HepG2 (cell line): ENCODE data around the gene RAB11FIP5. TPM values are rescaled to one million over a fixed set of nuclear protein-coding genes. Genes with fewer than 3 reads are reported as not detected.

ENCODE experiments used
- ATAC-seq: fragments of 200-7000 bp; cut with Tn5 transposase; 3 replicates; pipeline ENCODE4 v1.9.1; 2020; ENCODE audit warnings: mild to moderate bottlenecking, moderate library complexity
- BruUV-seq: library from RNA; stranded (reverse); fragments of 400-500 nt; replicated peaks from 2 replicates; lab custom pipeline; 2021; lab: Mats Ljungman, UMichigan
- CTCF ChIA-PET: fragments of 300-600 bp; formaldehyde crosslinking; extraction: SDS; loops from one replicate; lab custom pipeline; 2021; ENCODE audit warnings: low total read pairs, inconsistent platforms, low intra/inter-chr PET ratio; lab: Yijun Ruan, JAX
- POLR2A ChIA-PET: fragments of 350-600 bp; sonication (Branson Sonifier 250); formaldehyde crosslinking; loops from one replicate; lab custom pipeline; 2020; ENCODE audit warnings: antibody characterized with exemption, inconsistent platforms; lab: Yijun Ruan, JAX
- DNase-seq: peaks from one replicate; pipeline ENCODE4 v3.0.0-alpha.2; 2015; ENCODE audit warnings: low spot score
- FAIRE-seq: peaks from 3 replicates; lab custom pipeline; 2011; peaks lifted over from hg19 to GRCh38; lab: Jason Lieb, UNC
- H2AFZ ChIP-seq: one replicate; pipeline ENCODE4 v1.6.1; 2011; ENCODE audit warnings: low read length, inconsistent platforms
- H3K27ac ChIP-seq: fragments of 300-600 bp; 3 replicates; pipeline ENCODE4 v1.8.0; 2011; ENCODE audit warnings: mixed run types, mild to moderate bottlenecking, mixed read lengths, low read length, inconsistent platforms; ENCODE audit not compliant: insufficient read depth; ENCODE audit errors: extremely low read length
- H3K27me3 ChIP-seq, 2 experiments: fragments of 200-600 bp in 1 of 2; 2 replicates in 1 of 2; 3 replicates in 1 of 2; pipeline versions ENCODE4 v1.6.0 to v1.8.0; 2011; ENCODE audit warnings: low read length in 2 of 2, mild to moderate bottlenecking in 2 of 2, moderate library complexity in 2 of 2, inconsistent platforms in 1 of 2; ENCODE audit not compliant: insufficient read depth in 2 of 2, control insufficient read depth in 1 of 2
- H3K36me3 ChIP-seq, 2 experiments: fragments of 200-600 bp in 1 of 2; replicated peaks in 1 of 2; 2 replicates in 1 of 2; 3 replicates in 1 of 2; pipeline versions ENCODE4 v1.5.1 to v1.8.0; 2011; ENCODE audit warnings: low read length in 2 of 2, inconsistent platforms in 1 of 2; ENCODE audit not compliant: insufficient read depth in 2 of 2, control insufficient read depth in 1 of 2
- H3K4me1 ChIP-seq: 2 replicates; pipeline ENCODE4 v1.5.1; 2012; ENCODE audit warnings: low read length, inconsistent platforms; ENCODE audit not compliant: insufficient read depth
- H3K4me2 ChIP-seq: 2 replicates; pipeline ENCODE4 v1.6.0; 2011; ENCODE audit warnings: low read depth, low read length, inconsistent platforms
- H3K4me3 ChIP-seq, 3 experiments: fragments of 200-600 bp in 1 of 3; sonication (generic), shearing (Covaris generic) in 1 of 3; replicated peaks in 1 of 3; 2 replicates each; pipeline ENCODE4 v1.5.1; 2011 to 2016; ENCODE audit warnings: low read length in 3 of 3, inconsistent platforms in 2 of 3, low read depth in 2 of 3, mild to moderate bottlenecking in 2 of 3, control low read depth in 1 of 3, mixed read lengths in 1 of 3; ENCODE audit not compliant: insufficient read depth in 1 of 3
- H3K79me2 ChIP-seq: one replicate; pipeline ENCODE4 v1.6.1; 2011; ENCODE audit warnings: low read length, inconsistent platforms; ENCODE audit not compliant: insufficient read depth
- H3K9ac ChIP-seq: 2 replicates; pipeline ENCODE4 v1.6.0; 2011; ENCODE audit warnings: mild to moderate bottlenecking, low read depth, low read length, inconsistent platforms; ENCODE audit not compliant: insufficient read depth
- H3K9me3 ChIP-seq: 2 replicates; pipeline ENCODE4 v1.5.1; 2012; ENCODE audit warnings: mild to moderate bottlenecking, low read length
- H4K20me1 ChIP-seq: 2 replicates; pipeline ENCODE4 v1.6.0; 2011; ENCODE audit warnings: inconsistent platforms, mild to moderate bottlenecking, low read length, moderate library complexity; ENCODE audit not compliant: insufficient read depth
- ETV5 ChIP-seq: IDR thresholded peaks from 2 replicates; pipeline ENCODE4 v1.6.1; 2018; ENCODE audit warnings: missing biosample characterization, missing genetic modification reagents, inconsistent platforms, borderline replicate concordance
- IRX3 ChIP-seq: sonication (generic); formaldehyde crosslinking; IDR thresholded peaks from 2 replicates; pipeline ENCODE4 v1.8.1; 2023; ENCODE audit warnings: mild to moderate bottlenecking, low read depth, missing genetic modification reagents, borderline replicate concordance
- SIX4 ChIP-seq: sonication (generic); formaldehyde crosslinking; IDR thresholded peaks from 2 replicates; pipeline ENCODE4 v1.4.0; 2020; ENCODE audit warnings: missing genetic modification reagents
- ZFP90 ChIP-seq: sonication (generic); formaldehyde crosslinking; IDR thresholded peaks from 2 replicates; pipeline ENCODE4 v1.8.0; 2022; ENCODE audit warnings: missing genetic modification reagents, mild to moderate bottlenecking, inconsistent platforms, borderline replicate concordance
- ZFX ChIP-seq: sonication (generic); formaldehyde crosslinking; IDR thresholded peaks from 2 replicates; pipeline ENCODE4 v1.4.0; 2020; ENCODE audit warnings: mild to moderate bottlenecking, low read depth, missing genetic modification reagents, moderate library complexity
- ZMYM2 ChIP-seq: sonication (generic); formaldehyde crosslinking; IDR thresholded peaks from 2 replicates; pipeline ENCODE4 v1.8.0; 2022; ENCODE audit warnings: mild to moderate bottlenecking, missing genetic modification reagents
- ZNF124 ChIP-seq: sonication (generic); formaldehyde crosslinking; IDR thresholded peaks from 2 replicates; pipeline ENCODE4 v1.4.0; 2020; ENCODE audit warnings: missing genetic modification reagents
- ZNF331 ChIP-seq: sonication (generic); formaldehyde crosslinking; IDR thresholded peaks from 2 replicates; pipeline ENCODE4 v1.4.0; 2020; ENCODE audit warnings: missing genetic modification reagents
- ZNF501 ChIP-seq: sonication (generic); formaldehyde crosslinking; IDR thresholded peaks from 2 replicates; pipeline ENCODE4 v1.5.1; 2020; ENCODE audit warnings: mild to moderate bottlenecking, moderate library complexity, missing genetic modification reagents
- WGBS: methylation state at CpG from one replicate; pipeline ENCODE4 v1.1.6; 2017; ENCODE audit warnings: low lambda C conversion rate; 5-methylcytosine and 5-hydroxymethylcytosine counted together
- in situ Hi-C: cut with HindIII; loops from 2 replicates; pipeline ENCODE4 v1.10.0; 2017; ENCODE audit warnings: low pct_unique_long_range_greater_than_20kb; ENCODE audit not compliant: extremely low pct_ligation_motif_present
- intact Hi-C: fragments of 100-400 bp; cut with micrococcal nuclease; formaldehyde crosslinking; loops from one replicate; pipeline ENCODE4 v1.10.0; 2022; ENCODE audit not compliant: unreplicated experiment
- polyA plus RNA-seq, 8 experiments: library from polyadenylated mRNA; depleted of rRNA in 3 of 8; stranded (reverse) in 7 of 8; unstranded in 1 of 8; fragments of >200 nt; fragmentation: Illumina TruSeq in 4 of 8; extraction: Trizol in 4 of 8; gene quantifications; 2 replicates each; pipeline versions ENCODE4 v1.2.1 to v1.2.3, GENCODE V29; 2011 to 2016; ENCODE audit warnings: low read depth in 4 of 8, missing spikeins in 1 of 8, mixed read lengths in 1 of 8; ENCODE audit not compliant: insufficient read depth in 1 of 8
- total RNA-seq, 5 experiments: library from RNA; depleted of rRNA; stranded (reverse); fragments of >200 nt; fragmentation: Illumina TruSeq; extraction: Trizol; gene quantifications; 2 replicates each; pipeline ENCODE4 v1.2.3, GENCODE V29; 2016; ENCODE audit warnings: low read depth in 1 of 5
- TF ChIP-seq, protein P1 (sequence below): sonication (generic); formaldehyde crosslinking; IDR thresholded peaks from 2 replicates; pipeline ENCODE4 v1.4.0; 2020; ENCODE audit warnings: missing genetic modification reagents
- TF ChIP-seq, protein P2 (sequence below): IDR thresholded peaks from 2 replicates; pipeline ENCODE4 v1.6.1; 2012; ENCODE audit warnings: low read depth, low read length, improper control_type of control experiment
- TF ChIP-seq, protein P3 (sequence below): sonication (generic); formaldehyde crosslinking; IDR thresholded peaks from 2 replicates; pipeline ENCODE4 v1.8.0; 2022; ENCODE audit warnings: missing genetic modification reagents, mild to moderate bottlenecking, inconsistent platforms, borderline replicate concordance

RAB11FIP5 gene
- total and polyA plus RNA-seq, 2 of the 13 experiments (the other 11 are each of a cell fraction or from before 2014, with no cell fraction given) = 9.4 to 22.9 TPM

DNA sequence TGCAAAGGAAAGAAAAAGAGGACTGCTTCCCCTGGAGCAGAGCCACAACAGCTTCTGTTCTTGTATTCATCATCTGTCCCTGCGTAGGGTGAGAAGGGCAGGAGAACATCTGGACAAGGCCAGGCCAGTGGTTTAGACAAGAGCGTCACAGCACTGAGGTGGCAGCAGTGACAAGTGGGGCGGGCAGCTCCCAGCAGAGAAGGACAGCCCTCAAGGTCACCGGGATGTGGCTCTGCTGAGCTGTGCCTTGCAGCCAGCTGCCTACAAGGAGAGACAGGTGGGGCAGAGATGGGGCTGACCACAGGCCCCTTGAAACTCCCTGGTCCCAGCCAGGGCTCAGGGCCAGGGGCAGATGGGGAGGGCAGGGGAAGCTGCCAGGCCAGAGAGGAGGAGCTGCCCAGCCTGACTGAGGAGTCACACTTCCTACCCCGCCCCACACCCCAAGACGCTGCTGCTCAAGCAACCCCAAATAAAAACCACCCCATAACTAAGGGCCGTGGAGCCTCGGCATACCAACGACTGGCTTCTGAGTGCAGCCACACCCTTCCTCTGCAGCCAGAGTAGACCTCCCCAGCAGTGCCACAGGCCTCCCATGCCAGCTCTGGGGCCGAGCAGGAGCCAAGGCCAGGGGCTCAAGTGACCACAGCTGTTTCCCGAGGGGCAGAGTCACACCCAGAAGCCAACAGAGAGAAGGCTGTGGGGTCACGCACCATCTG, 5.4 kb downstream of the RAB11FIP5 start (continued):
- TF ChIP-seq, protein P1, sequence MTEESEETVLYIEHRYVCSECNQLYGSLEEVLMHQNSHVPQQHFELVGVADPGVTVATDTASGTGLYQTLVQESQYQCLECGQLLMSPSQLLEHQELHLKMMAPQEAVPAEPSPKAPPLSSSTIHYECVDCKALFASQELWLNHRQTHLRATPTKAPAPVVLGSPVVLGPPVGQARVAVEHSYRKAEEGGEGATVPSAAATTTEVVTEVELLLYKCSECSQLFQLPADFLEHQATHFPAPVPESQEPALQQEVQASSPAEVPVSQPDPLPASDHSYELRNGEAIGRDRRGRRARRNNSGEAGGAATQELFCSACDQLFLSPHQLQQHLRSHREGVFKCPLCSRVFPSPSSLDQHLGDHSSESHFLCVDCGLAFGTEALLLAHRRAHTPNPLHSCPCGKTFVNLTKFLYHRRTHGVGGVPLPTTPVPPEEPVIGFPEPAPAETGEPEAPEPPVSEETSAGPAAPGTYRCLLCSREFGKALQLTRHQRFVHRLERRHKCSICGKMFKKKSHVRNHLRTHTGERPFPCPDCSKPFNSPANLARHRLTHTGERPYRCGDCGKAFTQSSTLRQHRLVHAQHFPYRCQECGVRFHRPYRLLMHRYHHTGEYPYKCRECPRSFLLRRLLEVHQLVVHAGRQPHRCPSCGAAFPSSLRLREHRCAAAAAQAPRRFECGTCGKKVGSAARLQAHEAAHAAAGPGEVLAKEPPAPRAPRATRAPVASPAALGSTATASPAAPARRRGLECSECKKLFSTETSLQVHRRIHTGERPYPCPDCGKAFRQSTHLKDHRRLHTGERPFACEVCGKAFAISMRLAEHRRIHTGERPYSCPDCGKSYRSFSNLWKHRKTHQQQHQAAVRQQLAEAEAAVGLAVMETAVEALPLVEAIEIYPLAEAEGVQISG (CRISPR knock-in tag) = 0 out of 2 replicates have a peak, but pooled peaks have one; percentile 33
- TF ChIP-seq ZNF331 (CRISPR knock-in tag) (peak; percentile 69), ZFX (CRISPR knock-in tag) (0 out of 2 replicates have a peak, but pooled peaks have one; percentile 28), ETV5 (CRISPR knock-in tag) (no peak), SIX4 (CRISPR knock-in tag) (no peak), IRX3 (no peak), ZMYM2 (CRISPR knock-in tag) (no peak)
- TF ChIP-seq, all 625 proteins: peak for 25

GRCh38 chr2:73106791-73107190, 6.0 kb downstream of the RAB11FIP5 start:
- ChIA-PET POLR2A (no interaction called here), CTCF (no interaction called here)
- in situ Hi-C loops (no loop called here), intact Hi-C loops (no loop called here)
- BruUV-seq = no TSS peak
- FAIRE-seq (no peak), ATAC-seq (no peak), DNase-seq (no peak)
- TF ChIP-seq ZNF124 (CRISPR knock-in tag) (no peak), ZNF501 (0 out of 2 replicates have a peak, but pooled peaks have one; percentile 6), ZFP90 (CRISPR knock-in tag) (0 out of 2 replicates have a peak, but pooled peaks have one; percentile 61)
- TF ChIP-seq, protein P2, sequence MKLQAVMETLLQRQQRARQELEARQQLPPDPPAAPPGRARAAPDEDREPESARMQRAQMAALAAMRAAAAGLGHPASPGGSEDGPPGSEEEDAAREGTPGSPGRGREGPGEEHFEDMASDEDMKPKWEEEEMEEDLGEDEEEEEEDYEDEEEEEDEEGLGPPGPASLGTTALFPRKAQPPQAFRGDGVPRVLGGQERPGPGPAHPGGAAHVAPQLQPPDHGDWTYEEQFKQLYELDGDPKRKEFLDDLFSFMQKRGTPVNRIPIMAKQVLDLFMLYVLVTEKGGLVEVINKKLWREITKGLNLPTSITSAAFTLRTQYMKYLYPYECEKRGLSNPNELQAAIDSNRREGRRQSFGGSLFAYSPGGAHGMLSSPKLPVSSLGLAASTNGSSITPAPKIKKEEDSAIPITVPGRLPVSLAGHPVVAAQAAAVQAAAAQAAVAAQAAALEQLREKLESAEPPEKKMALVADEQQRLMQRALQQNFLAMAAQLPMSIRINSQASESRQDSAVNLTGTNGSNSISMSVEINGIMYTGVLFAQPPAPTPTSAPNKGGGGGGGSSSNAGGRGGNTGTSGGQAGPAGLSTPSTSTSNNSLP = no peak
- TF ChIP-seq, protein P3, sequence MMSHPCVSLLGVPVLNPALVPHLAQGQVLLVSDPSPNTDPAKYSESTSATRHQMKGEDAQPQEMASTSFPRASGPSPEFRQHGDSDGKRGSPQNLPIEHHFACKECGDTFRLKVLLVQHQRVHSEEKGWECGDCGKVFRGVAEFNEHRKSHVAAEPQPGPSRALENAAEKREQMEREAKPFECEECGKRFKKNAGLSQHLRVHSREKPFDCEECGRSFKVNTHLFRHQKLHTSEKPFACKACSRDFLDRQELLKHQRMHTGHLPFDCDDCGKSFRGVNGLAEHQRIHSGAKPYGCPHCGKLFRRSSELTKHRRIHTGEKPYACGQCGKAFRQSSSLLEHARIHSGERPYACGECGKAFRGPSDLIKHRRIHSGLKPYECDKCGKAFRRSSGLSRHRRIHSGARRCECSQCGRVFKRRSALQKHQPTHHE = 0 out of 2 replicates have a peak, but pooled peaks have one; percentile 23
- no peak overlapping the region for H2AFZ ChIP-seq
- no peak overlapping the region for H3K4me3 ChIP-seq
- H3K27ac ChIP-seq = no peak overlapping the region
- H3K9ac ChIP-seq = no peak overlapping the region
- H3K79me2 ChIP-seq = peaks cover 67% of the 10 kb centered on the region
- peaks cover 52% of the 10 kb centered on the region for H3K4me1 ChIP-seq
- no peak overlapping the region for H3K4me2 ChIP-seq
- H3K27me3 ChIP-seq = no peaks in the 10 kb centered on the region; a peak in 1 of 5 replicates
- peaks cover 38% of the 10 kb centered on the region for H4K20me1 ChIP-seq
- 72% methylated on average over 3 of the region's 3 CpGs for WGBS
- H3K9me3 ChIP-seq = no peaks in the 10 kb centered on the region
- peaks cover 5 to 7% of the 10 kb centered on the region in 2 experiments; a peak in 4 of 5 replicates for H3K36me3 ChIP-seq
